Thyroid gland (tissue), 4 donors: ENCODE data around the gene TUBA1B. TPM values are rescaled to one million over a fixed set of nuclear protein-coding genes. Genes with fewer than 3 reads are reported as not detected.

Experiments
- DNase-seq, 2 donors: peaks; one replicate each; pipeline ENCODE4 v3.0.0-alpha.2; 2019
- H3K27ac ChIP-seq, 3 donors: fragments of 200-600 bp; sonication (generic); 1 replicate in 2 of 3; 2 replicates in 1 of 3; pipeline ENCODE4 v1.5.1; 2016 to 2019; ENCODE audit warnings: mild to moderate bottlenecking in 1 of 3, moderate library complexity in 1 of 3
- H3K27me3 ChIP-seq: fragments of 200-600 bp; sonication (generic); one replicate; pipeline ENCODE4 v1.5.1; 2019
- H3K36me3 ChIP-seq, 2 donors: fragments of 200-600 bp; sonication (generic); one replicate each; pipeline ENCODE4 v1.5.1; 2016 to 2019
- H3K4me1 ChIP-seq, 2 donors: fragments of 200-600 bp; sonication (generic); one replicate each; pipeline ENCODE4 v1.5.1; 2017 to 2019
- H3K4me3 ChIP-seq, 3 donors: fragments of 200-600 bp; sonication (generic); replicated peaks in 1 of 3; 1 replicate in 2 of 3; 2 replicates in 1 of 3; pipeline ENCODE4 v1.5.1; 2016; ENCODE audit warnings: mild to moderate bottlenecking in 1 of 3
- H3K9me3 ChIP-seq: fragments of 200-600 bp; sonication (generic); one replicate; pipeline ENCODE4 v1.5.1; 2017
- CTCF ChIP-seq, 6 experiments: fragments of 200-600 bp in 3 of 6; fragments of 450-650 bp in 3 of 6; sonication (generic) in 3 of 6; IDR thresholded peaks; one replicate each; pipeline ENCODE4 v1.5.1; 2016 to 2019; ENCODE audit warnings: antibody characterized with exemption in 6 of 6, mild to moderate bottlenecking in 2 of 6, inconsistent platforms in 1 of 6, moderate library complexity in 1 of 6
- POLR2A ChIP-seq, 2 donors: fragments of 450-650 bp; IDR thresholded peaks; one replicate each; pipeline ENCODE4 v1.6.1; 2017; ENCODE audit warnings: antibody characterized with exemption in 2 of 2, mild to moderate bottlenecking in 2 of 2, moderate library complexity in 1 of 2
- WGBS, 2 donors: methylation state at CpG; one replicate each; pipeline ENCODE4 v1.1.5; 2017; 5-methylcytosine and 5-hydroxymethylcytosine counted together
- intact Hi-C: fragments of 100-400 bp; cut with DNase I; formaldehyde crosslinking; loops from one replicate; pipeline ENCODE4 v1.15.1; 2023
- total RNA-seq, 4 donors: library from RNA; depleted of rRNA; stranded (reverse); fragments of >200 nt; gene quantifications; one replicate each; pipeline ENCODE4 v1.2.3, GENCODE V29; 2016

TUBA1B gene
- total RNA-seq, 4 donors from 2014 or later: 284 to 653 (median 477) TPM

- no peaks in the 10 kb centered on the region for H3K9me3 ChIP-seq
- DNase-seq: no peak
- no peak overlapping the region for H3K4me3 ChIP-seq
- H3K4me1 ChIP-seq: no peaks in the 10 kb centered on the region
- TF ChIP-seq POLR2A (IDR thresholded peaks at IDR 0.05) (no peak), CTCF (IDR thresholded peaks at IDR 0.05) (no peak)
- no peaks in the 10 kb centered on the region for H3K27me3 ChIP-seq
- 79 to 82% methylated on average over 6 of the region's 6 CpGs for WGBS, 2 donors
- intact Hi-C loops: no loop called here
- H3K36me3 ChIP-seq: no peaks in the 10 kb centered on the region
- no peak overlapping the region for H3K27ac ChIP-seq
Observed at GRCh38 chr12:49161092-49161795, 30.0 kb upstream of the TUBA1B start.

- 81 to 91% methylated on average over 2 of the region's 2 CpGs for WGBS, 2 donors
Observed at GRCh38 chr12:49160399-49160798, 29.2 kb upstream of the TUBA1B start.

GRCh38 chr12:49154221-49154620, 23.0 kb upstream of the TUBA1B start:
- DNase-seq: no peak
- no peaks in the 10 kb centered on the region for H3K9me3 ChIP-seq
- H3K27me3 ChIP-seq: no peaks in the 10 kb centered on the region
- 72 to 89% methylated on average over 3 of the region's 3 CpGs for WGBS, 2 donors
- intact Hi-C loops: no loop called here
- H3K4me3 ChIP-seq: no peak overlapping the region
- H3K27ac ChIP-seq: no peak overlapping the region
- no peaks in the 10 kb centered on the region for H3K36me3 ChIP-seq
- no peaks in the 10 kb centered on the region for H3K4me1 ChIP-seq
- TF ChIP-seq CTCF (IDR thresholded peaks at IDR 0.05) (no peak), POLR2A (IDR thresholded peaks at IDR 0.05) (no peak)

More at GRCh38 chr12:49160399-49160798, 29.2 kb upstream of the TUBA1B start:
- Histone ChIP-seq H3K27ac (no peak overlapping the region), H3K9me3 (no peaks in the 10 kb centered on the region), H3K4me3 (no peak overlapping the region), H3K36me3 (no peaks in the 10 kb centered on the region), H3K27me3 (no peaks in the 10 kb centered on the region), H3K4me1 (no peaks in the 10 kb centered on the region)
- TF ChIP-seq CTCF (IDR thresholded peaks at IDR 0.05) (no peak), POLR2A (IDR thresholded peaks at IDR 0.05) (no peak)
- intact Hi-C loops: no loop called here
- no peak for DNase-seq

GRCh38 chr12:49147384-49147783, 16.2 kb upstream of the TUBA1B start:
- intact Hi-C loops: no loop called here
- H3K9me3 ChIP-seq: no peaks in the 10 kb centered on the region
- no peaks in the 10 kb centered on the region for H3K4me1 ChIP-seq
- no peak overlapping the region for H3K4me3 ChIP-seq
- H3K27me3 ChIP-seq: no peaks in the 10 kb centered on the region
- no peak for TF ChIP-seq POLR2A (IDR thresholded peaks at IDR 0.05)
- 97 to 100% methylated on average over 2 of the region's 2 CpGs for WGBS, 2 donors
- no peaks in the 10 kb centered on the region for H3K36me3 ChIP-seq
- no peak overlapping the region for H3K27ac ChIP-seq
- DNase-seq: no peak

- Histone ChIP-seq H3K4me1 (no peaks in the 10 kb centered on the region), H3K4me3 (no peak overlapping the region), H3K36me3 (no peaks in the 10 kb centered on the region), H3K9me3 (no peaks in the 10 kb centered on the region), H3K27ac (no peak overlapping the region), H3K27me3 (no peaks in the 10 kb centered on the region)
- no peak for TF ChIP-seq POLR2A (IDR thresholded peaks at IDR 0.05)
- no peak for TF ChIP-seq CTCF (IDR thresholded peaks at IDR 0.05)
- WGBS, 2 donors: 95 to 98% methylated on average over 1 of the region's 1 CpG
- DNase-seq: no peak
- intact Hi-C loops: no loop called here
Observed at GRCh38 chr12:49146406-49146805, 15.2 kb upstream of the TUBA1B start.
